ENCODE measurements around the gene TCTA.

DNA sequence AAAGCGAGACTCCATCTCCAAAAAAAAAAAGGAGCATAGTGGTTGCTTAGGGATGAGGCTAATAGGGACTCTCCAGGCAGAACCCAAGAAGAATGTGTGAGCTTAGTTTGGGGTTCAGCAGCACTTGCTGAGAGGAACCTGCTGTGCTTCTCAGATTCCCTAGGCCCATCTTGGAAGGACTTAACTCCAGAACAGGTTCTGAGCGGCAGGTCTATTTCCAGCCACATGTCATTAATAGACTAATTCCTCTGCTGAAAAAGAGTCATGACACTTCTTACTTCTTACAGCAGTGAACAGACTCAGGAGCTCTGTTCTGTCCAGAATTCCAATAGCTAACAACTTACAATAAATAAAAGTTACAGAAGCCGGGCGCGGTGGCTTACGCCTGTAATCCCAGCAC is 22.9 kb upstream of the TCTA start:
- TF ChIP-seq, protein P1, sequence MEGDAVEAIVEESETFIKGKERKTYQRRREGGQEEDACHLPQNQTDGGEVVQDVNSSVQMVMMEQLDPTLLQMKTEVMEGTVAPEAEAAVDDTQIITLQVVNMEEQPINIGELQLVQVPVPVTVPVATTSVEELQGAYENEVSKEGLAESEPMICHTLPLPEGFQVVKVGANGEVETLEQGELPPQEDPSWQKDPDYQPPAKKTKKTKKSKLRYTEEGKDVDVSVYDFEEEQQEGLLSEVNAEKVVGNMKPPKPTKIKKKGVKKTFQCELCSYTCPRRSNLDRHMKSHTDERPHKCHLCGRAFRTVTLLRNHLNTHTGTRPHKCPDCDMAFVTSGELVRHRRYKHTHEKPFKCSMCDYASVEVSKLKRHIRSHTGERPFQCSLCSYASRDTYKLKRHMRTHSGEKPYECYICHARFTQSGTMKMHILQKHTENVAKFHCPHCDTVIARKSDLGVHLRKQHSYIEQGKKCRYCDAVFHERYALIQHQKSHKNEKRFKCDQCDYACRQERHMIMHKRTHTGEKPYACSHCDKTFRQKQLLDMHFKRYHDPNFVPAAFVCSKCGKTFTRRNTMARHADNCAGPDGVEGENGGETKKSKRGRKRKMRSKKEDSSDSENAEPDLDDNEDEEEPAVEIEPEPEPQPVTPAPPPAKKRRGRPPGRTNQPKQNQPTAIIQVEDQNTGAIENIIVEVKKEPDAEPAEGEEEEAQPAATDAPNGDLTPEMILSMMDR (IDR thresholded peaks at IDR 0.05; ENCODE audit: low read depth, low read length, poor library complexity, severe bottlenecking), result no peak
- no peak for TF ChIP-seq EZH2phosphoT487 (IDR thresholded peaks at IDR 0.05; ENCODE audit: borderline replicate concordance, low read length)
